ENCODE results near the gene NCKAP5.

GRCh38 chr2:132797071-132797470, 771.2 kb downstream of the NCKAP5 start:
- TF ChIP-seq CTCF (IDR thresholded peaks at IDR 0.05), result no peak
- no peak for TF ChIP-seq POLR2AphosphoS5 (IDR thresholded peaks at IDR 0.05; ENCODE audit: insufficient read depth in 1 of 2, low read depth in 1 of 2)

All from vagina (tissue), 2 donors.